HG03432 (cell line): ENCODE results near the gene PTPRT.

ENCODE experiments used
- ATAC-seq: cut with Tn5 transposase; IDR thresholded peaks from one replicate; pipeline ENCODE4 v1.9.1; 2021; ENCODE audit warnings: mild to moderate bottlenecking, moderate library complexity; ENCODE audit not compliant: unreplicated experiment

Gene PTPRT

DNA sequence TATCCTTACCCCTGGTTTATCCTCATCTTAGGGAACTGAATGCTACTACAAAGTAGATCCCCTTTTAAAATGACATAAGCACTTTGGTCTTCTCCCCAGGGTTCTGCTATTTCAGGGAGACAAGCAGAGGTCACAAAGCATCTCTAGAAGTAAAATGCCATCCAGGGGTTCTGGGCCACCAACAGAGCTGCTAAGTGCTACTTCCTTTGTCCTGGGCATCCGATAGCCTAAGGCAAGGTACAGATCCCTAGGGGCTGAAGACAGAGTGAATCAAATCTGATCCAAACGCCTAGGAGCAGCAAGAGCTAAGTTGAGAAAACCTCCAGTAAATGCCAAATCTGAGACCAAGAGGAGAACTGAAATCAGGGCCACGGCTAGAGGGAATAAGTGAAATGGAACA, 161.2 kb downstream of the PTPRT start:
- no peak for ATAC-seq

GRCh38 chr20:43023836-43024235, 165.9 kb downstream of the PTPRT start:
- no peak for ATAC-seq

DNA sequence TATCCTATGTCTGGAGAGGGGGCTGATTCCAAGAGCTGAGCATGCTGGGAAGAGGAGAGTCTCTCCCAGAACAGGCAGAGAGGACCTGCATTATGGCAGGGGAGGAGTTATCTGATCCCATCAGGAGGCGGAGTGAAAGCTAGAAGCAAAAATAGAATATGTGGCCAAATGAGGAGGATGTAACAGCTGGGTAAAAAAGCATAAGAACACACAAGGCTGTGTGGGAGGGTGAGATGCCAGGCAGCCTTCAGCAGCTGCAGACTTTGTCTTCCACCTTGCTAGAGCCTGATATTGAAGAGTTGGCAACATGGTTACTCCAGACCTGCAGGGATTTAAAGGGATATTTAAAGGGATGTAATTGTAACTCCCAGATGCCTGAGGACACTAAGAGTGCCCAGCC, 167.1 kb downstream of the PTPRT start:
- ATAC-seq, result no peak

- ATAC-seq, result no peak
Observed at GRCh38 chr20:43022081-43022480, 167.6 kb downstream of the PTPRT start.

GRCh38 chr20:43017241-43018030, 172.3 kb downstream of the PTPRT start:
- ATAC-seq, result no peak

- no peak for ATAC-seq
Observed at GRCh38 chr20:43016257-43016656, 173.4 kb downstream of the PTPRT start.

GRCh38 chr20:43015566-43015965, 174.1 kb downstream of the PTPRT start:
- no peak for ATAC-seq

GRCh38 chr20:43014206-43014605, 175.5 kb downstream of the PTPRT start:
- no peak for ATAC-seq

DNA sequence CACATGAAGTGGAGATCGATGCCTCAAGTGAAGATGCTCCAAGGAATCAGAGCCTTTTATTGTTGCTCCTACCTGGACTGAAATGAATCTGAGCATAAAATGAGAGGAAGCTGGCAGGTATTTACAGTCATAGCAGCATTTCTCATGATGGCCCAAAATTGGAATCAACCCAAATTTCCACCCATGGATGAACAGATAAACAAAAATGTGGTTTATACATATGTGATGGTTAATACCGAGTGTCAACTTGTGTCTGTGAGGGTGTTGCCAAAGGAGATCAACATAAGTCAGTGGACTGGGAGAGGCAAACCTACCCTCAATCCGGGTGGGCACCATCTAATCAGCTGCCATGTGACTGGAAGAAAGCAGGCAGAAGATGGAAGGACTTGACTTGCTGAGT, 178.2 kb downstream of the PTPRT start:
- ATAC-seq, result no peak

DNA sequence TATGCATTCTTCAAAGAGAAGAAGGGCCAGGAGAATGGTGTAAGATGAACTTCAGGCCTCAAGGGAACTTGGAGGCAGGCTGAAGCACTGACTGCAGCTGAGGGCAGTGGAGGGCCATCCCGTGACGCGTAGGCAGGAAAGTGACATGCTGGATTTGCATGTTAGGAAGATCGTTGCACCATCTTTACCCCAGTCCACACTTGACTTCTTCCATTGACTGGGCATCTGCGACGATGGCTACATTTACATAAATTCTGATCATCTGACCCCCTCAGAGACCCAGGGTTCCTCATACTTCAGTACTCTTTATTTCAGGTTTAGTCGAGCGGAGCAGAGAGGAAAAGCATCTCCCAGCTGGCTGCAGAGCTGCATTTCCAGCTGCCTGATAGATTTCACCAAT, 180.2 kb downstream of the PTPRT start:
- no peak for ATAC-seq

- no peak for ATAC-seq
Observed at GRCh38 chr20:43007525-43007924, 182.2 kb downstream of the PTPRT start.

GRCh38 chr20:43006651-43007375, 182.9 kb downstream of the PTPRT start:
- ATAC-seq, result no peak

DNA sequence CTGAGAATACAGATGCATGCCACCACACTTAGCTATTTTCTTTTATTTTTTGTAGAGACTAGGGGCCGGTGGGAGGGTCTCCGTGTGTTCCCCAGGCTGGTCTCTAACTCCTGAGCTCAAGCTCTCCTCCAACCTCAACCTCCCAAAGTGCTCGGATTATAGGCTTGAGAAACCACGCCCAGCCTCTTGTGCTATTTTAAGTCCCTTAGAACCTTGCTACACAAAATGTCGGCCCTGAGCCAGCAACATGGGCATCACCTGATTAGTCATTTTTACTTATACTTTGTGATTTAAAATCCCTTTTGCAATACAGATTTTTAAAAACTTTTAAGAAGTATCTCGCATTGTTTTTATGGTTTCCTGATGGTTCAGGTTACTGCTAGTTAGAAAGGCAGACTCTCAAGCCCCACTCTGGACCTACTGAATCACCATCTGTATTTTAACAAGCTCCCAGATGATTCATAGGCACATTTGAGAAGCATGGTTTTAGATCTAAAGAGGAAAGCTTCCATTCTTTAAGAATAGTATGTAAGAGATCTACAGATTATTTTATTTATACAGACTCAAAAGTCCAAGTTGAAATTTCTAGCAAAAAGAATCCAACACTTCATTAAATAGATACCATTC, 186.3 kb downstream of the PTPRT start:
- ATAC-seq, result no peak

- ATAC-seq, result no peak
Observed at GRCh38 chr20:42996141-42996540, 193.6 kb downstream of the PTPRT start.

GRCh38 chr20:42988319-42988718, 201.4 kb downstream of the PTPRT start:
- ATAC-seq, result no peak

DNA sequence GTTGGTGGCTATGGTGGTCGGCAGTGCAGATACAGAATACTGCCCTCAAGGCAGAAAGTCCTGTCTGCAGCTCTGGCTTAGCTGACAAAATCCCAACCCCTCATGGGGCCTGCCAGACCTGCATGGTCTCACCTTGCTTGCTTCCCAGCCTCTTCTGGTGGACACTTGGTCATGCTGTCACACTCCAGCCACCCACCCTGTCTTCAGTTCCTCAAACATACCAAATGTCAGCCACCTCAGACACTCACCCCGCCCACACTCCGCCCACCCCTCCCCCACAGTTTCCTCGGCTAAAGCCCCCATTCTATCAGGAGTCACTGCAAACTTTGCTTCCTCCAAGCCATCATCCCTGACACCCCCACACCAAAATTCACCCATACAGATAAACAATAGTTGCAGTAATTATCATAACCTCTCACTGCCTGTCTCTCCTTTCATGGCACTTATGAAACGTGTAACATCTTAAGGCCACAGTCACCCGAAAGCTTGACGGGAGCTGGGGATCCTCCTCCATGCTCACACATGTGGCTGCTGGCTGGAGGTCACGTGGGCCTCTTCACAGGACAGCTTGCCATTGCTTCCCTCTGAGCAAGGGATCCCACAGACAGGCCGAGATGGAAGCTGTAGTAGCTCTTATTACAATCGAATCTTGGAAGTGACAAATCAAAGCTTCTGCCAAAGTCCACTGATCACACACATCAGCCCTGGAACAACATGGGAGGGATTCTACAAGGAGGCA, 202.2 kb downstream of the PTPRT start:
- no peak for ATAC-seq

DNA sequence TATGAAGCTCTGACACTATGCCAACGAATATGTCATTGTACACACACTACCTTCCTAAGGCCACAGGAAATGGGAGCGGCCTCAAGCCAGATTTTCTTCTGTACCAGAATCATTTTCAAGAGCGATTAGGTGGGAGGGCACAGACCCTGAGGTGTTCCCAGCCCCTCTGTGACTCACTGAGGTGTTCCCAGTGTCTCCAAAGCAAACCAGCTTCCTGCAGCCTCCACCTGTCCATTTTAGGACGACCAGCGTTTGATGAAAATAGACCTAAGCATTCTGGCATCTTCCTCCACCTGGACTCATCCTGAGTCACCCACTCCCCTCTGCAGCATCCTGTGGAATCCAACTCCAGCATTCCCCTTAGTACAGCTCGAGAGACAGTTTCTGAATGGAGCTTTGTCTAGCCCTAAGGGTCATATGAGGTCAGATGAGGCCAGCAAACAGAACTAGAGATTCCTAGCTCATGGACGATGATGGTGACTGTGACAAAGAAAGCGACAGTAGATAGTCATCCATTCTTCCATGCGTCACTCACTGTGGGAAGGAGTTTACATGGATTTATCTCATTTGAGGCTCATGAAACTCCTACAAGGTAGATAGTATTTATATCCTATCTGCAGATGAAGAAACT, 203.4 kb downstream of the PTPRT start:
- ATAC-seq, result no peak

GRCh38 chr20:42985628-42986027, 204.1 kb downstream of the PTPRT start:
- ATAC-seq, result no peak

DNA sequence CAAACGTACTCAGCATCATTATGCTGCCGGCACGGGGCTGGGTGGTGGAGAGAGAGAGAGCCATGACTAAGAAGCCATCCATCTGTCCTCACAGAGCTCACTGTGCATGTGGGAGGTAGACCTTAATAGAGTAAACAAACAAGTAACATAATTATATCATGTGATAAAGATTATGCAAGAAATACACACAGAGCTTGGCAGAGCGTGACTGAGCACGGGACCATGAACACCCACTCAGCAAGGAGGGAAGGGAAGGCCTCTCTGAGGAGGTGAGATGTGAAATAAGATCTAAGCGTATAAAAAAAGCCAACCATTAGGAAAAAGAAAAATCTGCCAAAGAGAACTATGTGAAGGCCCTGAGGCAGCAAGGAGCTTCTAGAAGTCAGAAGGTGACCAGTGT, 207.5 kb downstream of the PTPRT start:
- ATAC-seq, result no peak

- no peak for ATAC-seq
Observed at GRCh38 chr20:42981253-42981652, 208.5 kb downstream of the PTPRT start.

DNA sequence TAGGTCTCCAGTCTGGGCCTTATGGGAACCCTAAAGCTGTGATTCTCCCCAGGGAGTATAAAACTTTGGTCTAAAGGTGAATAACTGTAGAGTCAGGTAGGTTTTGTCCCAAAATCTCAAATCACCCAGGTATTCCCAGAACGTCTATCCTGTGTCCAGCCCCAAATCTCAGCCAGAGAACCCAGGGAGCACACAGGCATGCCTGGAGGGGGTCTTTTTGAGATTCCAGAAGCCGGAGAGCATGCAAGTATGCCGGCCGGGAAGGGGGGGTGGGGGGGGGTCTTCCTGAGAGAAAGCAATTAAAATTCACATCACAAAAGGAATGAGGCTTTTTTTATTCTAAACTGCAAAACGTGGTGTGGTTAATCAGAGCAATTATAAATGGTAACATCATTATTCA, 210.0 kb downstream of the PTPRT start:
- no peak for ATAC-seq
